Activated CD8-positive, alpha-beta memory T cell treated with anti-CD3 and anti-CD28 coated beads, Interleukin-2, amount 50 U/mL, for 4 hours (primary cell): ENCODE results near the gene TAF6.
A peak's percentile ranks its signal among the peaks of the same experiment; 100 is the strongest.

Experiments
- DNase-seq: peaks from one replicate; pipeline ENCODE4 v3.0.0-alpha.2; 2020

TAF6 gene

DNA sequence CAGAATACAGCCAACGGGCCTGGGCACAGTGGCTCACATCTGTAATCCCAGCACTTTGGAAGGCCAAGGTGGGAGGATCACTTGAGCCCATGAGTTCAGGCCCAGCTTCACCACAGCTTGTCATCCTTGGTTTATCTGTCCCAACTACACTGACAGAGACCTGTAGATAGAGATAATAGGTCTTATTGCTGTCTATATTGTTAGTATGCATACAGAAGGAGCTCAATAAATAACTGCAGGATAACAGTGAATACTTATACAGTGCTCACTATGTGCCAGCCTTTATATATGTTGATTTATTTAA lies 1.5 kb upstream of the TAF6 start:
- DNase-seq = no peak

DNA sequence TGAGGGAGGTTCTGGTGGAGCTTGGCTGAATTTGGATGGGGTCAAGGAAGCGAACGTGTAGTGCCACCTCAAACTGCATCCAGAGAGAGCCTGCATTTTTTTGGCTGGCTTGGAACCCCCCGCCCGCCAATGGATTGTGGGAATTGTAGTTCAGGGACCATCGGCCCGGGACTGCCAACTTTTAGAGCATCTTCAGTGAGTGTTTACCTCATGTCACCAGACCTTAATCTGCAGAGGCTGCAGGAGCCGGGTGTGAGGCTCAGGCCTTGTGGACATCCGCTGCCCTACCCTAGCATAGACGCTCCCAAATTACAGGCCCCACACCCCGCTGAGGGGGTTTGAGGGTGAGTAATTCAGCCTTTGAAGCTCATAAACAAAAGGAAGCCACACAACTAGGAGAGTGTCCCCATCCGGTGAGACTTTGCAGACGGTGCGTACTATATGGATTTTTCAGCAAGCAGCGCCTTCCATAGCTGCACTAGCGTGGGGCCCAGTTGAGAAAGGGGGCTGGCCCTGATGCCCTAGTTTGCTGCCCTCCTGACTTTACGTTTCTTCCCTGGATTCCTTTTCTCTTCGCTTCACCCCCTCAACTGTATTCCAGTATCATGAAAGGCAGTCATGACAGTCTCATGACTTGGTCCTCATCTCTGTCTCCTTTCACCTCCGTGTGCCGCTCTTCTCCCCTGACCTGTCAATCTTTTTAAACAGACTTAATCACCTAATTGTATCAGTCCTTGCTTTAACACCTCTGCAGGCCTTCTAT lies 993 bp upstream of the TAF6 start:
- peak; percentile 61 for DNase-seq

DNA sequence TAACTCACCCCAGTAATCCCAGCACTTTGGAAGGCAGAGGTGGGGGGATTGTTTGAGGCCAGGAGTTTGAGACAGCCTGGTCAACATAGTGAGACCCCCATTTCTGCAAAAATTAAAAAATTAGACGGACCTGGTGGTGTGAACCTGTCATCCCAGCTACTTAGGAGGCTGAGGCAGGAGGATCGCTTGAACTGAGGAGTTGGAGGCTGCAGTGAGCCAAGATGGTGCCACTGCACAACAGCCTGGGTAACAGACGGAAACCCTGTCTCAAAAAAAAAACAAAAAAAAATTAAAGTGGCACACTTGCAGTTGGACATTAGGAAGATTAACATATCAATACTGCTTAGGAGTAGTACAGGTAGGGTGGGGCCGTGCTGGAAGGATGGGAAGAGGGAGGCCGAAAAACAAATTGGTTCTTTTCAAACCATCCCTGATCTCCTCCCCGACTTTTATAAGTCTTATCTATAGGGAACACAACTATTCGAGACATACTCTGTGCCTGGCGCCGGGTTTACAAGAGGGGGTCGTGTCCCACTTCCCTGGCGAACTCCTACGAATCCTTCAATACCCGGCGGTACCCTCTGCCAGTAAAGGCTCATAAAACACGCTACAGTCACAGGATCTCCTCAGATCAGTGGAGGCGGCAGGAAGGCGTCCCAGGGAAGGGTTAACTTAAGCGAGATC lies 628 bp downstream of the TAF6 start:
- no peak for DNase-seq

DNA sequence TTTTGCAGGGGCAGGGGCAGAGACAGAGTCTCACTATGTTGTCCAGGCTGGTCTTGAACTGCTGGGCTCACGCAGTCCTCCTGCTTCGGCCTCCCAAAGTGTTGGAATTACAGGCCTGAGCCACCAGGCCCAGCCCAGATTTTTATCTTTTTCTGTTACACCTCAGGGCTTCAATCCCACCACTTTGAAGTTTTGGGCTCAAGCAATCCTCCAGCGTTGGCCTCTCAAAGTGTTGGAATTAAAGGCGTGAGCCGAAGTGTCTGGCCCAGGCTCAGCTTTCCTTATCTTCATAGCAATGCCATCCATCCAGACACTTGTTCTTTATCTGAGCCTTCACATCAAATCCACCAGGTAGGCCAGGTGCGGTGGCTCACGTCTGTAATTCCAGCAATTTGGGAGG lies 4.1 kb downstream of the TAF6 start:
- no peak for DNase-seq

DNA sequence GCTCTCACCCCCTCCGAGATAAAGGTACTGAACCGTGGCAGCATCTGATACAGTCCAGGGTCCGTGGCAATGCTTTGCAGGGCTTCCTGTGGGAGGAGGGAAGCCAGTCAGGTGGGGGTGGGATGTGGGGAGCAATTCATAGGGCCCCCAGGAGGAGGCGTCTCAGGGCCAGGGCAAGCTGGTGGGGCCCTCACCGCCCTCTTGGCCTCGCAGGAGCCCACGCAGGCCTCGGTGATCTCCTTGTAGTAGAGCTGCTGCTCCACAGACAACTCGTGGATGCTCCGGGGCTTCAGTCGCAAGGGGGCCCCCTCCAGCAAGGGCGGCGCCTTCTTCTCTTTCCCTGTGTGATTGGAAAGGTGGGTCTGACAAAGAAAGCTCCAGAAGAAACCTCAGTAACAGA lies 7.2 kb downstream of the TAF6 start:
- no peak for DNase-seq

DNA sequence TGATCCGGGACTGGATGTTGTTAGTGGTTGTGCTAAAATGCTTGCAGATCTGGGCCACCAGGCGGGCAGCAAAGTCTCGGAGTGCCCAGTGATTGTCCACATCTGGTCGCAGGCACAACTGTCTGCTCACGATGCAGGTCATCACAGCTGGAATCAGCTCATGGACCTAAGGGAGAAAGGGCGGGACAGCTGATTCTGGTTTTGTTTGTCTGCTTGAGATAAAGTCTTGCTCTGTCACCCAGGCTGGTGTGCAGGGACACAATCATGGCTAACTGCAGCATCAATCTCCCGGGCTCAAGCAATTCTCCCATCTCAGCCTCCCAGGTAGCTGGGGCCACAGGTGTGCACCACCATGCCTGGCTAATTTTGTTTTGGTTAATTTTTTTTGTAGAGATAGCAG lies 8.0 kb downstream of the TAF6 start:
- no peak for DNase-seq

DNA sequence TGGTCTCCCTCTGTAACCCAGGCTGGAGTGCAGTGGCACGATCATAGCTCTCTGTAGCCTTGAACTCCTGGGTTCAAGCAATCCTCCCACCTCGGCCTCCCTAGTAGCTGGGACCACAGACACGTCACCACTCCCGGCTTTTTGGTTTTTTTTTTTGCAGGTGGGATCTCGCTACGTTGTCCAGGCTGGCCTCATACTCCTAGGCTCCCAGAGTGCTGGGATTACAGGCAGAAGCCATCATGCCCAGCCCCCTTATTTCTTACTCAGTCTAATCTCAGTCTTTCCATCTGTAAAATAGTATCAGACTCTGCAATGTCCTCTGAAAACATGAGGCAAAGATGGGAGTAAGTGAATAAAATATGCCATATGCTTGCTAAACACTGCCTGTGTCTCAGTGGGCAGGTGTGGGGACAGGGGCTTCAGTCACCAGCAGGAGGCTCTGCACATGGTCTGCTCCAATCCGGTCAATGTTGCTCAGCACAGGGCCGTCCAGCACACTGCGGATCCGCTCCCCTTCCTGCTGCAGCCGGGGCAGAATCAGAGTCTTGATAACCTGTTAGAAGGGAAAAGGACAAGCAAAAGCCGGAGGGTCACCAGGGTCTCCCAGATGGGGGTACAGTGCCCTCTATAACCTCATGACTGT lies 9.5 kb downstream of the TAF6 start:
- DNase-seq = no peak

DNA sequence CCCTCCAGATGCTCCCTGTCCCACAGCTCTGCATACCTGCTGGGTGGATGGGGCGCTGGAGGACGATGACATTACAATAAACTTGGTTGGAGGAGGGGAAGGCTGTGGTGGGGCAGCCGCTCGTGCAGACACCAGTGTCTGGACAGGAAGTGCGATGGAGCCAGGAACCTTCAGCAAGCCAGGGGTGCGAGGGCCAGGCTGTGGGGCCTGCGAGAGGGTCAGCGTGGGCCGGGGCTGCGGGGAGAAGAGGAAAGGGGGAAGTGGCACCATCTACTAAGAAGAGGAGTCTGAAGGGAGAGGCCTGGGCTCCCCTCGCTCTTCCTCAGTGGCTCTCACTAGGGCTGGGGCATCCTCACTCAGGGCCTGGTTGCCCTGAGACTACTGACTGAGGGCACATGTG lies 11.3 kb downstream of the TAF6 start:
- no peak for DNase-seq

DNA sequence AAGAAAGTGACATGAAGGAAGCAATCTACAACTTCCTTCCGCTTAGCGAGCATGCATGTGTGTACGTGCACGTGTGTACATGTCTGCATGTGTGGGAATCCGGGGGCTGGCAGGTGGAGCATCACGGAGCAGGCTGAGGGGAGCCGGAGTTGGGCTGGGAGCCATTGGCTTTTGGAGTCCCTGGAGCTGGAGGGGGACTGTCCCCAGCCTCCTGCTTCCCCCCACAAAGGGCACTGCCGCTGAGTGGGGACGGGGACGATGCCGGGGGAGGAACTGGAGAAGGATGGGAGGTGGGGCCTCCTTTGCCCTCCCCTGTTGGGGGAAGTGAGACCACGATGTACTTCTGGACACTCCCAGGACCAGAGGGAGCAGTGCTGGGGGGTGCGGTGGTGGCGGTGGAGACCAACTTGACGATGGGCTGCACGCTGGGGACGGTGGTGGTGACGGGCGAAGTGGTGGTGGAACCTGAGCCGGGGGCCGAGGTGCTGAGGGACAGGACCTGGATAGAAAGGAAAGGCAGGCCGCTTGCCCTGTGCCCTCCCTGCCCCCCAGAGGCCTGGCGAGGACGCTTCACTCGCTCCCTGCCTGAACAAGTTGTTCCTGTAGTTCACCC lies 11.9 kb downstream of the TAF6 start:
- no peak for DNase-seq

DNA sequence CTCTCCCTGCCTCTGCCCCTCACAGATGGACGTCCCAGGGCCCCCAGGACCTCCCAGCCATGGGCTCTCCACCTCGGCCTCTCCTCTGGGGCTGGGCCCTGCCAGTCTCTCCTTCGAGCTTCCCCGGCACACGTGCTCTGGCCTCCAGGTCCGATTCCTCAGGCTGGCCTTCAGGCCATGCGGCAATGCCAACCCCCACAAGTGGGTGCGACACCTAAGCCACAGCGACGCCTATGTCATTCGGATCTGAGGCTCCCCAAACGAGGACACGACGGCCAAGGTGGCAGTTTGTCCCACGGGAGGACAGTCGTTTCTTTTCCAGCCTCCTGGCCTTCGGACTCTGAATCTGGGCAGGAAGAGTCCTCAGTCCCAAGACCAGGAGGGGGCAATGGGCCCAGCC lies 12.5 kb downstream of the TAF6 start:
- no peak for DNase-seq

DNA sequence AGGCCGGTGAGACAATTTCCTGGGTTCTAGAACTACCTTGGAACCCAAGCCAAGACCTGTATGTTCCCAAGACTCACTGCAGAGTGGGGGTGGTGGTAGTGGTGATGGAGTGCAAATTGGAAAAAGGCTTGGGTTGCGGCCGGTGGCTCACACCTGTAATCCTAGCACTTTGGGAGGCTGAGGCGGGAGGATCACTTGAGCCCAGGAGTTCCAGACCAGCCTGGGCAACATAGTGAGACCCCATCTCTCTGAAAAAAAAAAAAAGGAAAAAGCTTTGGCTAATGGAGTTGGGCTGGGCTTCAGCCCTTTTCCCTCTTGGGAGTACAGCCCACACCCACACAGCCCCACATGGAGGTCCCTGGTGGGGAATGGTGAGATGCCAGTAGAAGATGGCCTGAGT lies 13.6 kb downstream of the TAF6 start:
- no peak for DNase-seq

DNA sequence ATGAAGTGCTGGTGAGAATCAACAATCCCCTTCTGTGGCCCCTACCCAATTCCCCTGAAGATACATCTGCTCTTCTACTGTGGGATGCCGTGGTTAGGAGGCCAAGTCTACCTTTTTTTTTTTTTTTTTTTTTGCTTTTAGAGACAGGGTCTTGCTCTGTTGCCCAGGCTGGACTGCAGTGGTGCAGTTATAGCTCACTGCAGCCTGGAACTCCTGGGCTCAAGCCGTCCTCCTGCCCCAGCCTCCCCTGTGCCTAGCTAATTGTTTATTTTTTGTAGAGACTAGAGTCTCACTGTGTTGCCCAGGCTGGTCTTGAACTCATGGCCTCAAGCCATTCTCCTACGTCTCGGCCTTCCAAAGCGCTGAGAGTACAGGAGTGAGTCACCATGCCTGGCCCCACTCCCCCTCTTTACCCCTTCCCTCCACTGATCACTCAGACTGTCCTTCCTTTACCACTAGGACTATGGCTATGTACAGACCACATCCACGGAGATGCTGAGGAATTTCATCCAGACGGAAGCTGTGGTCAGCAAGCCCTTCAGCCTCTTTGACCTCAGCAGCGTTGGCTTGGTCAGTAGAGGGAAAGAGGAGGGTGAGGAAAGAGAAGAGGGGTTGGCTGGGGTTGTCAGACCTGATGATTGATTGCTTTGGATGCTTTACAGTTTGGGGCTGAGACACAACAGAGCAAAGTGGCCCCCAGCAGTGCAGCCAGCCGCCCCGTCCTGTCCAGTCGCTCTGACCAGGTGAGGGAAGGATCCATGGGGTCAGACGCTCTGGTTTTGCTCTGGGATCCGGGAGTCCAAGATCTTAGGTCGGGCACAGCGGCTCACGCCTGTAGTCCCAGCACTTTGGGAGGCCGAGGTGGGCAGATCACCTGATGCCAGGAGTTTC lies 16.0 kb downstream of the TAF6 start:
- no peak for DNase-seq

DNA sequence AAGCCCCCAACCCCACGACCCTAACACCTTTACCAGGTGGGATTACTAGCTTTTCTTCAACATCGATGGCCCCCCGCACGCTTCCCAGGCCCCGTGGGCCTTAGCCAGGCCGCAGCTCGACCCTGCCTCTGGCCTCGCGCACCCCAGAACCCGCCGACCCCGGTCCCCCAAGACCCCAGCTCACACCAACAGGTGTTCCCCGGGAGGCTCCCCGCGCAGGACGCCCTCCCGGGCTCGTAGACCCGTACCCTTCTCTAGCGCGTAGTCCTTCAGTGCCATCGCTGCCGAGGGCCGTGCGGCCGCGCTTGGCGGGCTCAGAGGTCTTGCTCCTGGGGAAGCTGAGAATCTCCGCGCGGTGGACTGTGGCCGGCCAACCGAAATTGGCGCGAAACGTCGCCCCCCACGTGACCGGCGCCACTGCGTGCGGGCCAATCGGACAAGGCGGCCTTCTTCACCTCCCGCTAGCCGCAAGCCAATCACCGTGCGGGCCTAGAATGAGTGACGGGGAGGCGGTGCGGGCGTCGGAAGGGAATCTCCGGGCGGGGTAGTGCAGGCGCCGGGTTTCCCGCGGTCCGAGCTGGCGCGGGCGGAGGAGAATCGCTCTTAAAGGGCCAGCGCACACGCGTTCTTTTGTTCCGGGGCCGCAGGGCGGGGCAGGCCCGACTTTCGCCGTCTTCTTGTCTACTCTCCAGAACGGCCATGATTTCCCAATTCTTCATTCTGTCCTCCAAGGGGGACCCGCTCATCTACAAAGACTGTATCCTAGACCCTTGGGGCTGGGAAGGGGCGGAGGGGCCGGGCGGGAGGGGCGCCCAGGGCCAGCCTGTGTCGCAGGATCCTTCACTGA lies 17.9 kb downstream of the TAF6 start, which contains the start of the genes AP4M1 and MCM7:
TSS of gene AP4M1 (plus strand) at position 628 of the 847 bp plus-strand sequence. CDS start at position 700, 72 bp downstream.
TSS of gene MCM7 (minus strand) at position 382 of the 847 bp plus-strand sequence. CDS start at position 279, 103 bp downstream.
- DNase-seq = peak; percentile 94

DNA sequence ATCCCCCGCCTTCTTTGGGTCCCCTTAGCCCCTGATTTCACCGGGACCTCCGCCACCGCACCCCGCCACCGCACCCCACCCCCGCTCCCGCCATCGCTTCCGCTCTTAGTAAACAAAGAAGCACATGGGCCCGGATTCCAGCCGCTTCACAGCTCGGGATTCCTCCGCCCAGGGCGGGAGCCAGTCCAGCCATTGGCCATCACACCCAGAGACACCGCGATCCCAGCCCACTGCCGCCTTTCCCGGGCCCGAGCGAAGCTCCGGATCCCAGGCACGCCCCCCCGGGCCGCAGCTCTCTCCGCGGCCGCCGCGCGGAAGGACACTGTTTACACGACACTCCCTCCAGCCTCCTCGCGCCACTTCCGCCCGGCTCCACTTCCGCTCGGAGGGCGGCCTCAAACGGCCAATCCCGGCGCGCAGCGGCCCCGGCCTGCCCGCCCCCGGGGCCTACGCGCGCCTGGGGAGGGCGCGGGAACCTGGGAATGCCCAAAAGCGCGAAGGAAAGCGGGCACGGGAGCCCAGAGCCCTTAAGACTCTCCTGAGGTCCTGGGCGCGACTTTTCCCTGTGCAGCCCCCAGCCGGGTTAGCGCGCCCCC lies 18.6 kb downstream of the TAF6 start:
- peak; percentile 83 for DNase-seq

DNA sequence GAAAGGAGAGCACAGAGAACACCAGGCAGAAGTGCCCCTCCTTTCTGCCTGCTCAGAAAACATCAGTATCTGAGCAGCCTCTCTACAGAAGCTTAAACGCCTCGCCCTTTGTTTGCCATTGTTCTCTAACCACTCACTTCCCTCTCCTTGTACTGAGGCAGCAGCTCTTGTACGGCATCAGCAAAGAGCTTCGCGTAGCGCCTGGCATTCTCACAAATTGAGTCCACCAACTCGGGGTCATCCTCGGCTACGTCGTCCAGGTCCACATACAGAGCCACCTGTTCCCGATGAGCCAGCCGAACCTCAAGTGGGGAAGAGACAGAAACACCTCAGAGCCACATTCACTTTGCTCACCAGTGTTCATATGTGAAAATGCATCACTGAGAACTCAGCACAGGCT lies 19.7 kb downstream of the TAF6 start:
- no peak for DNase-seq

DNA sequence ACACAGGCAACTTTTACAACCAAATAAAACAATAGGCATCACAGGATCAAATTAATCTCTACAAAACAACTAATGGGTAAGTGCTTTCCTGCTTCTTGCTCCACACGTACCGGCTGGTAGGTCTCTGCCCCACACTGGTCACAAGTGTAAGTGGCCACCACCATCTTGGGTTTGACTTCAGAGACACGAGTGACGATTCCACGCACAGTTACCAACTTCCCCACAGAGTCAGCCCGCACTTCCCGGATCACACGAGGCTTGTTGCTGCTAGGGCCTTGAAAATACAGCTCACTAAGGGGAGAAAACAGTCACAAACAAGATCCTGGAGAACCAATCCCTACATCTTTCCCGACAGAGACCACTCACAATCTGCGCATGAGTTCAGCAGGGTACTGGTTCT lies 20.2 kb downstream of the TAF6 start:
- no peak for DNase-seq

DNA sequence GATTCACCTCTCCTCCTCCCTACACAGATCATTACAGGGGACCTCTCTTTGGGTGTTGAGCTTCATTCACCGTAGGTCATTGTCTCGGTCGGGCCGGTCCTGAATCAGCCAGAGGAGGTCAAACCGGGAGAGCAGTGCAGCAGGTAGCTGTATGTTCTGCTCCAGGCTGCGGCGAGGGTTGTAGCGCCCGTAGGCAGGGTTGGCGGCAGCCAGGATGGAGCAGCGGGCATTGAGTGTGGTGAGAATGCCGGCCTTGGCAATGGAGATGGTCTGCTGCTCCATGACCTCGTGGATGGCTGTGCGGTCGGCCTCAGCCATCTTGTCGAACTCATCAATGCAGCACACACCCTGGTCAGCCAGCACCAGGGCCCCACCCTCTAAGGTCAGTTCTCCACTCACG lies 23.5 kb downstream of the TAF6 start:
- no peak for DNase-seq

DNA sequence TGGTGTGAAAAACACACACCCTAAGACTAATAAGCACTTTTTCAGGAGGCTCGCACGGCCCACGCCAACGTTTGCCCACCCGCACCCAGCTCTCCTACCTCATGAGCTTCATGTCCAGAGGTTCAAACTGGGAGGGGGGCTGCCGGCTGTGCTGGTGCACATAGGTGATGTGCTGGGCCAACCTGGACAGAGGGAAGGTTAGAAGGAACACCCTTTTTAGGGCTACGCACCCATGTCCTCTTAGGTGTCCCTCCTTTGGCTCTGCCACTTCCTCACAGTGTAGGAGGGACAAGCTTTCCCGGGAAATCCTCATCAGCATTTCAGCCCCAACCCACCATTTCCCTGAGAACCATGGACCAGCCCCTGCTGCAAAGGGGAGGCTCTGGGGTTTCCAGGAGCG lies 23.9 kb downstream of the TAF6 start:
- no peak for DNase-seq

DNA sequence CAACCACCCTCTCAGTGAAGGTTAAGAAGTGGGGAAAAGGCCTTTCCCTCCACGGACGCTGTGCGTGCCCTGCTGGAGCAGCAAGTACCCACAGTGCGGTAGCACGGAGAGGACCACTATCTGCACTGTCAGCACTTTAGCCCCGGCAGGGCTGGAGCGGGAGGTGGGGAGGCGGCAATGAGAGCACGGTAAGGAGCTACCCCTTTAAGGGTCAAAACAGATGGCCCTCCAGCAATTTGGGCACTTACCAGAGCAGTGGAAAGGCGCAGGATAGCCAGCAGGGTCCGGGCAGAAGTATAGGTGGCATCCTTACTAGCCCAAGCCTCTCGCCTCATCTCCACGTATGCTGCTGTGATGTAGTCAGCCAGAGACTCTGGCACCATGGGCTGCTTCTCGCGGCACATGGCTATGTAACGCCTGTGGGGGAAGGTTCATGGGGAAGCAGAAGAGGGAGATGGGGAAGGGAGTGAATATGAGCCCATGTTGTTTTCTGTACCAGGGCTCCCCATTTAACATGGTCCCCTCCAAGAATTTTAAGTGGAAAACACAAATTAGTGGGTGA lies 25.2 kb downstream of the TAF6 start:
- DNase-seq = no peak

DNA sequence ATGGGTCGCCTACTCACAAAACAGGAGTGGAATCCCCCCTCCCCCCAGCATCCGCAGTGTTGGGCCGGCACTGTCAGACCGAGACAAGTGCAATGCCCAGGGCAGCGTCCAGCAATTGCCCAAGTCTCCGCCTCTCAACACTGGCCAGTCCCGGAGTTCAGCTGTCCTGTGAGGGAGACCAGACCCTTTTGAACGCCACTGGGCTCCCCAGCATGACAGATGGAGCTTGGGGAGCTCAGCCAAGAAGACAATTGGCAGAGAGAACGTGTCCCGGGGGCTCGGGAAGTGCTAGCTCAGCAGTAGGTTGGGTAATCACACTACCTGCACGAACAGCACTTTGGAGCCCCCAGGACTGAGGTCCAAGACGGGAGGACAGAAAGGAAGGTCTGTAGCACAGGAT lies 25.7 kb downstream of the TAF6 start:
- DNase-seq = no peak

DNA sequence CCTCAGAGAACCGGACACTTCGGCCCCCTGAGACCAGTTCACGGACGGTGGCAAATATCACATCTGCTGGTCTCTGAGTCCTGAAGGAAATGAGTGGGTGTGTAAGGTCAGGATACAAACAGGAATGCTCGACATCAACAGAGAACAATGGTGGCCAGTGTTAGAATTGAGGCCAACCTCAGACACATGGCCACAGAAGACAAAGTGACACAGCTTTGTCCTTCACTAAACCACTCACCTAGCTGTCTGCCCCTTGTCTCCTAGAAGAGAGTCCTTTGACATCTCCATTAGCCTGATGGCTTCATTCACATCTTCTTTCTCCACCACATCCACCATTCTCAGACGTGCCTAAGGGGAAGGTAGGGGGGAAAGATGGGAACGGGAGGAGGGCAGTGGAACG lies 26.1 kb downstream of the TAF6 start:
- DNase-seq = no peak
